ENCODE data around the gene AFM. TPM values are rescaled to one million over a fixed set of nuclear protein-coding genes. Genes with fewer than 3 reads are reported as not detected.

AFM gene
- total RNA-seq, 1 experiment from 2014 or later = not detected

GRCh38 chr4:73436674-73437557, 44.6 kb upstream of the AFM start:
- H3F3A ChIP-seq (ENCODE audit: insufficient read depth, low read depth) = no peaks in the 10 kb centered on the region
- no TSS peak for BruUV-seq (replicated peaks)
- no peaks in the 10 kb centered on the region for H3K4me1 ChIP-seq (replicated peaks; ENCODE audit: insufficient read depth)
- intact Hi-C loops (cut with micrococcal nuclease; ENCODE audit: unreplicated experiment) = no loop called here
- H4K20me1 ChIP-seq (ENCODE audit: insufficient read depth) = no peaks in the 10 kb centered on the region
- POLR2A ChIA-PET (ENCODE audit: unreplicated experiment) = no interaction called here
- H3K79me2 ChIP-seq (ENCODE audit: low read depth) = no peaks in the 10 kb centered on the region
- H3K27ac ChIP-seq = no peak overlapping the region
- H3K36me3 ChIP-seq (ENCODE audit: low read depth) = no peaks in the 10 kb centered on the region
- no peaks in the 10 kb centered on the region; the same call in 1 of the 2 replicates for H3K9me3 ChIP-seq (ENCODE audit: insufficient read depth, low read depth)
- no peak overlapping the region for H2AFZ ChIP-seq
- DNase-seq = no peak
- no peaks in the 10 kb centered on the region; the same call in 1 of the 2 replicates for H3K9me2 ChIP-seq (ENCODE audit: insufficient read depth)
- CTCF ChIA-PET = no interaction called here
- H3K27me3 ChIP-seq (ENCODE audit: insufficient read depth, low read depth) = no peaks in the 10 kb centered on the region
- TF ChIP-seq CTCF (conservative IDR thresholded peaks at IDR 0.05) = no peak
- H3K4me2 ChIP-seq = no peak overlapping the region
- no peak overlapping the region for H3K4me3 ChIP-seq

DNA sequence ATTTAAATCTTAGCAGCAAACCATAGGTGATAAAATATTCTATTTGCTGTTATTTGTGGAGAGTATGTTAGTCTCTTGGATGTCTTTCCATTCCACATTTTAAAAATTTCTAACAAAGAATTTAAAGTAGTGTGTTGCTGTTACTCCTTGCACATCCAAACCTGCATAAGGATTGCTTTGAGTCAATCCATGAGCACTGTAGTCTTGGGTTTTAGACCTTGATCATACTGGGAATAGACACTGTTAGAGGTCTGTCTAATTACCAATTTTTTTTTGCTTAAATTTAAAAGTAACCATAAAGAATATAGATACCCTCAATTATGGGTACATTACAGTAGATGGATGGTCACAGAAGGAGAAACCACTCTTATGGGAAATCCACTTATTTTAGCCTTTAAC, 44.0 kb upstream of the AFM start:
- POLR2A ChIA-PET (ENCODE audit: unreplicated experiment) = no interaction called here
- CTCF ChIA-PET = no interaction called here
- no TSS peak for BruUV-seq (replicated peaks)

DNA sequence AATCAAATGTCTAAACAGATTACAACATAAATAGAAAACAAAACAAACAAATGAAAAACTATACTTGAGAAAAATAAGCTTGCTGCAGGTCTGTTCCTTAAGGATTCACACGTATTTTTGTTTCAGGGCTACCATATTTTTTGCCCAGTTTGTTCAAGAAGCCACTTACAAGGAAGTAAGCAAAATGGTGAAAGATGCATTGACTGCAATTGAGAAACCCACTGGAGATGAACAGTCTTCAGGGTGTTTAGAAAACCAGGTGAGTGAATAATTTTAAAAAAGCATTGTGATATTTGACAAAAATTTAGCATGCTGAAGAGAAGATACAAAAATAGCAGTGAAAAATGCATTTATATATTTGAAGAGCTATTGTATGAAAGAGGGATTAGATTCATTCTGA, 43.5 kb upstream of the AFM start:
- intact Hi-C loops (cut with micrococcal nuclease; ENCODE audit: unreplicated experiment) = no loop called here
- no peak overlapping the region for H3K4me3 ChIP-seq
- no peak for TF ChIP-seq CTCF (conservative IDR thresholded peaks at IDR 0.05)
- TF ChIP-seq EZH2 (IDR thresholded peaks at IDR 0.05; ENCODE audit: low read depth) = no peak
- no peak overlapping the region for H2AFZ ChIP-seq
- no peaks in the 10 kb centered on the region for H3F3A ChIP-seq (ENCODE audit: insufficient read depth, low read depth)
- no peaks in the 10 kb centered on the region; the same call in 1 of the 2 replicates for H3K9me2 ChIP-seq (ENCODE audit: insufficient read depth)
- no peak overlapping the region for H3K4me2 ChIP-seq
- H3K36me3 ChIP-seq (ENCODE audit: low read depth) = no peaks in the 10 kb centered on the region
- H3K4me1 ChIP-seq (replicated peaks; ENCODE audit: insufficient read depth) = no peaks in the 10 kb centered on the region
- no TSS peak for BruUV-seq (replicated peaks)
- no peaks in the 10 kb centered on the region for H3K27me3 ChIP-seq (ENCODE audit: insufficient read depth, low read depth)
- H3K9me3 ChIP-seq (ENCODE audit: insufficient read depth, low read depth) = no peaks in the 10 kb centered on the region; the same call in 1 of the 2 replicates
- no peak for DNase-seq
- POLR2A ChIA-PET (ENCODE audit: unreplicated experiment) = interaction anchor here (0.6 kb wide), 1 partner anchor 719 kb away, joined by 3 read pairs; no protein-coding TSS in a partner anchor
- no peak overlapping the region for H3K27ac ChIP-seq
- no peaks in the 10 kb centered on the region for H3K79me2 ChIP-seq (ENCODE audit: low read depth)
- no peaks in the 10 kb centered on the region for H4K20me1 ChIP-seq (ENCODE audit: insufficient read depth)
- CTCF ChIA-PET = no interaction called here

More for the DNA sequence above, 44.0 kb upstream of the AFM start:
- Histone ChIP-seq H3K4me2 (no peak overlapping the region), H3K79me2 (ENCODE audit: low read depth) (no peaks in the 10 kb centered on the region), H2AFZ (no peak overlapping the region), H3K27me3 (ENCODE audit: insufficient read depth, low read depth) (no peaks in the 10 kb centered on the region), H3K9me2 (ENCODE audit: insufficient read depth) (no peaks in the 10 kb centered on the region; the same call in 1 of the 2 replicates), H3F3A (ENCODE audit: insufficient read depth, low read depth) (no peaks in the 10 kb centered on the region), H3K27ac (no peak overlapping the region), H4K20me1 (ENCODE audit: insufficient read depth) (no peaks in the 10 kb centered on the region), H3K9me3 (ENCODE audit: insufficient read depth, low read depth) (no peaks in the 10 kb centered on the region; the same call in 1 of the 2 replicates), H3K36me3 (ENCODE audit: low read depth) (no peaks in the 10 kb centered on the region), H3K4me3 (no peak overlapping the region), H3K4me1 (replicated peaks; ENCODE audit: insufficient read depth) (no peaks in the 10 kb centered on the region)
- DNase-seq = no peak
- TF ChIP-seq EZH2 (IDR thresholded peaks at IDR 0.05; ENCODE audit: low read depth) (no peak), CTCF (conservative IDR thresholded peaks at IDR 0.05) (no peak)
- intact Hi-C loops (cut with micrococcal nuclease; ENCODE audit: unreplicated experiment) = no loop called here

Data from PC-9 (cell line).